ENCODE measurements around the gene MACO1. TPM values are rescaled to one million over a fixed set of nuclear protein-coding genes. Genes with fewer than 3 reads are reported as not detected.

The MACO1 gene
- total RNA-seq, 6 donors from 2014 or later: 12.6 to 27.2 (median 16.9) TPM

- no peaks in the 10 kb centered on the region for H3K36me3 ChIP-seq
- no peak overlapping the region for H3K27ac ChIP-seq
- DNase-seq: no peak
- H3K4me3 ChIP-seq: no peak overlapping the region
- 85 to 90% methylated on average over 13 of the region's 13 CpGs for WGBS, 2 donors
- TF ChIP-seq EP300 (IDR thresholded peaks at IDR 0.05): no peak
- TF ChIP-seq POLR2A (IDR thresholded peaks at IDR 0.05): no peak
- no peak for TF ChIP-seq POLR2AphosphoS5 (IDR thresholded peaks at IDR 0.05)
- TF ChIP-seq CTCF (IDR thresholded peaks at IDR 0.05): no peak
- ATAC-seq (ENCODE audit: low FRiP score in 2 of 2): no peak
- H3K9me3 ChIP-seq: no peaks in the 10 kb centered on the region
- peaks cover 14 to 25% (median 20%) of the 10 kb centered on the region in 4 donors for H3K4me1 ChIP-seq
- no peaks in the 10 kb centered on the region for H3K27me3 ChIP-seq
These were observed 110.1 kb downstream of the MACO1 start for GRCh38 chr1:25540750-25541342.

- Histone ChIP-seq H3K27ac (no peak overlapping the region), H3K4me3 (no peak overlapping the region), H3K9me3 (no peaks in the 10 kb centered on the region), H3K27me3 (no peaks in the 10 kb centered on the region), H3K36me3 (no peaks in the 10 kb centered on the region), H3K4me1 (peaks cover 18 to 31% (median 22%) of the 10 kb centered on the region in 4 donors)
- ATAC-seq (ENCODE audit: low FRiP score in 2 of 2) (no peak), DNase-seq (no peak)
- WGBS, 2 donors: 79 to 82% methylated on average over 1 of the region's 1 CpG
- TF ChIP-seq POLR2A (IDR thresholded peaks at IDR 0.05): no peak
- no peak for TF ChIP-seq EP300 (IDR thresholded peaks at IDR 0.05)
- TF ChIP-seq POLR2AphosphoS5 (IDR thresholded peaks at IDR 0.05): no peak
- TF ChIP-seq CTCF (IDR thresholded peaks at IDR 0.05): no peak
These were observed 110.7 kb downstream of the MACO1 start for GRCh38 chr1:25541425-25541824.

- DNase-seq: no peak
- no peak overlapping the region for H3K27ac ChIP-seq
- no peak overlapping the region for H3K4me3 ChIP-seq
- no peak for ATAC-seq (ENCODE audit: low FRiP score in 2 of 2)
- H3K9me3 ChIP-seq: no peaks in the 10 kb centered on the region
- no peaks in the 10 kb centered on the region for H3K27me3 ChIP-seq
- TF ChIP-seq POLR2AphosphoS5 (IDR thresholded peaks at IDR 0.05) (no peak), CTCF (IDR thresholded peaks at IDR 0.05) (no peak), POLR2A (IDR thresholded peaks at IDR 0.05) (no peak), EP300 (IDR thresholded peaks at IDR 0.05) (no peak)
- 77 to 84% methylated on average over 7 to 8 of the region's 8 CpGs for WGBS, 2 donors
- H3K36me3 ChIP-seq: no peaks in the 10 kb centered on the region
- peaks cover 18 to 32% (median 22%) of the 10 kb centered on the region in 4 donors for H3K4me1 ChIP-seq
These were observed 111.4 kb downstream of the MACO1 start for GRCh38 chr1:25541889-25542658.

- Histone ChIP-seq H3K27ac (peak overlapping the region; percentile 76 to 95 (median 82)), H3K4me1 (peaks cover 22 to 41% (median 26%) of the 10 kb centered on the region in 4 donors), H3K9me3 (no peaks in the 10 kb centered on the region), H3K4me3 (peak overlapping the region in 3 of 4 donors; percentile 95 to 98 (median 97)), H3K27me3 (no peaks in the 10 kb centered on the region), H3K36me3 (no peaks in the 10 kb centered on the region)
- DNase-seq (no peak), ATAC-seq (ENCODE audit: low FRiP score in 2 of 2) (no peak)
- whole genome bisulfite sequencing, 2 donors: 35 to 71% methylated on average over 1 to 7 of the region's 7 CpGs
- TF ChIP-seq POLR2AphosphoS5 (IDR thresholded peaks at IDR 0.05) (no peak), CTCF (IDR thresholded peaks at IDR 0.05) (no peak), EP300 (IDR thresholded peaks at IDR 0.05) (no peak), POLR2A (IDR thresholded peaks at IDR 0.05) (no peak)
These were observed 112.3 kb downstream of the MACO1 start for GRCh38 chr1:25543005-25543424.

All from upper lobe of left lung (tissue), 6 donors.